ENCODE results near the gene AFP. TPM values are rescaled to one million over a fixed set of nuclear protein-coding genes. Genes with fewer than 3 reads are reported as not detected.

Gene AFP
- polyA plus RNA-seq, 2 of the 4 experiments (the other 2 are of a cell fraction) = 1.8 to 4.5 TPM

- CTCF ChIA-PET = interaction anchor here (0.7 to 2.1 kb wide), 4 partner anchors 9 to 584 kb away, joined by 3 to 4 read pairs (median 3); no protein-coding TSS in a partner anchor
- no peak for FAIRE-seq
- DNase-seq (ENCODE audit: low read depth in 1 of 2, low spot score in 1 of 2) = peak in 1 of 2 experiments; percentile 73
- H3K4me2 ChIP-seq = peak overlapping the region; percentile 61
- peaks cover 18% of the 10 kb centered on the region; the same call in 2 of the 3 replicates for H3K4me1 ChIP-seq
- no peaks in the 10 kb centered on the region for H3K9me3 ChIP-seq
- H3K4me3 ChIP-seq = no peak overlapping the region
- ATAC-seq = peak; percentile 82 to 83
- whole genome bisulfite sequencing (ENCODE audit: missing lambda C conversion rate) = 16% methylated on average over 9 of the region's 9 CpGs
- POLR2A ChIA-PET = no interaction called here
- peak overlapping the region; percentile 74 to 85 for H3K27ac ChIP-seq
- TF ChIP-seq, protein P1, sequence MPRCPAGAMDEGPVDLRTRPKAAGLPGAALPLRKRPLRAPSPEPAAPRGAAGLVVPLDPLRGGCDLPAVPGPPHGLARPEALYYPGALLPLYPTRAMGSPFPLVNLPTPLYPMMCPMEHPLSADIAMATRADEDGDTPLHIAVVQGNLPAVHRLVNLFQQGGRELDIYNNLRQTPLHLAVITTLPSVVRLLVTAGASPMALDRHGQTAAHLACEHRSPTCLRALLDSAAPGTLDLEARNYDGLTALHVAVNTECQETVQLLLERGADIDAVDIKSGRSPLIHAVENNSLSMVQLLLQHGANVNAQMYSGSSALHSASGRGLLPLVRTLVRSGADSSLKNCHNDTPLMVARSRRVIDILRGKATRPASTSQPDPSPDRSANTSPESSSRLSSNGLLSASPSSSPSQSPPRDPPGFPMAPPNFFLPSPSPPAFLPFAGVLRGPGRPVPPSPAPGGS (IDR thresholded peaks at IDR 0.05) = no peak
- TF ChIP-seq NFE2L2 (conservative IDR thresholded peaks at IDR 0.05; ENCODE audit: low read length) = 0 out of 2 replicates have a peak, but pooled peaks have one; percentile 25
- TF ChIP-seq HEYL (CRISPR knock-in tag; IDR thresholded peaks at IDR 0.05) = no peak
- TF ChIP-seq MAX (IDR thresholded peaks at IDR 0.05) = peak; percentile 22; the same call in 1 of the 2 replicates
- no peak for TF ChIP-seq ZC3H11A (IDR thresholded peaks at IDR 0.05)
- peak; percentile 85 for TF ChIP-seq MAFK (IDR thresholded peaks at IDR 0.05; ENCODE audit: partially characterized antibody)
- TF ChIP-seq JUN (IDR thresholded peaks at IDR 0.05) = 0 out of 5 replicates have a peak, but pooled peaks of 1 of the 2 experiments have one; percentile 37
- TF ChIP-seq, protein P2, sequence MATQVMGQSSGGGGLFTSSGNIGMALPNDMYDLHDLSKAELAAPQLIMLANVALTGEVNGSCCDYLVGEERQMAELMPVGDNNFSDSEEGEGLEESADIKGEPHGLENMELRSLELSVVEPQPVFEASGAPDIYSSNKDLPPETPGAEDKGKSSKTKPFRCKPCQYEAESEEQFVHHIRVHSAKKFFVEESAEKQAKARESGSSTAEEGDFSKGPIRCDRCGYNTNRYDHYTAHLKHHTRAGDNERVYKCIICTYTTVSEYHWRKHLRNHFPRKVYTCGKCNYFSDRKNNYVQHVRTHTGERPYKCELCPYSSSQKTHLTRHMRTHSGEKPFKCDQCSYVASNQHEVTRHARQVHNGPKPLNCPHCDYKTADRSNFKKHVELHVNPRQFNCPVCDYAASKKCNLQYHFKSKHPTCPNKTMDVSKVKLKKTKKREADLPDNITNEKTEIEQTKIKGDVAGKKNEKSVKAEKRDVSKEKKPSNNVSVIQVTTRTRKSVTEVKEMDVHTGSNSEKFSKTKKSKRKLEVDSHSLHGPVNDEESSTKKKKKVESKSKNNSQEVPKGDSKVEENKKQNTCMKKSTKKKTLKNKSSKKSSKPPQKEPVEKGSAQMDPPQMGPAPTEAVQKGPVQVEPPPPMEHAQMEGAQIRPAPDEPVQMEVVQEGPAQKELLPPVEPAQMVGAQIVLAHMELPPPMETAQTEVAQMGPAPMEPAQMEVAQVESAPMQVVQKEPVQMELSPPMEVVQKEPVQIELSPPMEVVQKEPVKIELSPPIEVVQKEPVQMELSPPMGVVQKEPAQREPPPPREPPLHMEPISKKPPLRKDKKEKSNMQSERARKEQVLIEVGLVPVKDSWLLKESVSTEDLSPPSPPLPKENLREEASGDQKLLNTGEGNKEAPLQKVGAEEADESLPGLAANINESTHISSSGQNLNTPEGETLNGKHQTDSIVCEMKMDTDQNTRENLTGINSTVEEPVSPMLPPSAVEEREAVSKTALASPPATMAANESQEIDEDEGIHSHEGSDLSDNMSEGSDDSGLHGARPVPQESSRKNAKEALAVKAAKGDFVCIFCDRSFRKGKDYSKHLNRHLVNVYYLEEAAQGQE (IDR thresholded peaks at IDR 0.05) = no peak
- TF ChIP-seq RCOR1 (IDR thresholded peaks at IDR 0.05; ENCODE audit: low read depth, low read length) = no peak
- no peak for TF ChIP-seq CTCF (IDR thresholded peaks at IDR 0.05)
- no peak for TF ChIP-seq TP53 (CRISPR knock-in tag; IDR thresholded peaks at IDR 0.05)
- no peak for TF ChIP-seq FOSB (CRISPR knock-in tag; IDR thresholded peaks at IDR 0.05)
Measured at GRCh38 chr4:73450398-73451004, 14.5 kb downstream of the AFP start.

DNA sequence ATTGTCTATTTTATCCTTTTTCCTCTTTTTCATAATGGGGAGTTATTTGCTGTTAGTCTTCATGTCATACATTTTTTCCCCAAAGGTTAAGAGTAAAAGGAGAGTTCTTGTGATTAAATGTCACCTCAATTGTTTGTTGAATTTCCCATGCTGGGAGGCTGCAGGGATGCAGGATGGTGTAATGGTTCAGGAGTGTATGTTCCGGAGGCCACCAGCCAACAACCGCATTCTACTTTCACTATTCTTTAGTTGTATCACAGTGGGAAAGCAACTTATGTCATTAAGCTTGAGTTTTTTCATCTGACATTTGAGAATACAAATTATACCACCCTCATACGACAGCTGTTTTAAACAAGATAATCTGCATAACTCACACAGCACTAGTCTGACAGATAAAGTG lies 15.4 kb downstream of the AFP start:
- DNase-seq (ENCODE audit: low read depth in 1 of 2, low spot score in 1 of 2) (peak in 1 of 2 experiments; percentile 4), FAIRE-seq (no peak), ATAC-seq (no peak)
- no peak for TF ChIP-seq MAZ (IDR thresholded peaks at IDR 0.05; ENCODE audit: borderline replicate concordance, low read depth, low read length)
- no peak for TF ChIP-seq FOSL2 (IDR thresholded peaks at IDR 0.05)
- TF ChIP-seq FOSL2 (CRISPR knock-in tag; IDR thresholded peaks at IDR 0.05) = no peak
- no peak for TF ChIP-seq CBX8 (IDR thresholded peaks at IDR 0.05)
- TF ChIP-seq CTCF (IDR thresholded peaks at IDR 0.05) = no peak
- TF ChIP-seq HOXB13 (CRISPR knock-in tag; IDR thresholded peaks at IDR 0.05; ENCODE audit: low read depth) = no peak
- no peak for TF ChIP-seq ZNF302 (CRISPR knock-in tag; IDR thresholded peaks at IDR 0.05)
- no peak for TF ChIP-seq JUN (IDR thresholded peaks at IDR 0.05)
- TF ChIP-seq RFX5 (IDR thresholded peaks at IDR 0.05) = no peak
- TF ChIP-seq TFCP2L1 (CRISPR knock-in tag; IDR thresholded peaks at IDR 0.05) = no peak
- no peak for TF ChIP-seq ZFP36 (IDR thresholded peaks at IDR 0.05; ENCODE audit: borderline replicate concordance, partially characterized antibody)
- no peak for TF ChIP-seq KDM1A (IDR thresholded peaks at IDR 0.05; ENCODE audit: low read depth)
- TF ChIP-seq RARB (CRISPR knock-in tag; IDR thresholded peaks at IDR 0.05) = no peak
- TF ChIP-seq EP300 (IDR thresholded peaks at IDR 0.05) = no peak
- no peak for TF ChIP-seq MAX (IDR thresholded peaks at IDR 0.05)
- no peak for TF ChIP-seq MAFK (IDR thresholded peaks at IDR 0.05; ENCODE audit: partially characterized antibody)
- TF ChIP-seq, protein P1 (IDR thresholded peaks at IDR 0.05) = no peak
- TF ChIP-seq HDAC2 (IDR thresholded peaks at IDR 0.05) = no peak
- H3K9me3 ChIP-seq = no peaks in the 10 kb centered on the region
- H3K4me1 ChIP-seq = peaks cover 18% of the 10 kb centered on the region; the same call in 2 of the 3 replicates
- POLR2A ChIA-PET = no interaction called here
- no peak overlapping the region for H3K4me3 ChIP-seq
- H3K27ac ChIP-seq = peak overlapping the region; percentile 60 to 74; a peak in 3 of 6 replicates
- CTCF ChIA-PET = no interaction called here
- WGBS (ENCODE audit: missing lambda C conversion rate) = 74% methylated on average over 3 of the region's 3 CpGs
- H3K4me2 ChIP-seq = peak overlapping the region; percentile 61; the same call in 2 of the 3 replicates
